ENCODE results near the gene RASAL1. TPM values are rescaled to one million over a fixed set of nuclear protein-coding genes. Genes with fewer than 3 reads are reported as not detected.

The RASAL1 gene
- polyA plus RNA-seq, 1 donor (not counting 4 experiments of a cell fraction or from before 2014, with no cell fraction given) = 0.05 TPM

- H3K79me2 ChIP-seq (ENCODE audit: control insufficient read depth, insufficient read depth, low read length) = no peaks in the 10 kb centered on the region
- no peaks in the 10 kb centered on the region for H3K9me1 ChIP-seq (ENCODE audit: control insufficient read depth, extremely low read depth, insufficient read depth, low read length)
- H3K27me3 ChIP-seq (ENCODE audit: control insufficient read depth, extremely low read depth, insufficient read depth, low read length) = no peaks in the 10 kb centered on the region
- H3K9ac ChIP-seq (ENCODE audit: control insufficient read depth, extremely low read depth, insufficient read depth, low read length) = no peak overlapping the region
- DNase-seq (ENCODE audit: low read depth, low spot score) = no peak
- dilution Hi-C loops (cut with MboI; ENCODE audit: extremely low pct_ligation_motif_present, low sequenced_read_pairs) = no loop called here
- no peak overlapping the region for H2AFZ ChIP-seq (ENCODE audit: control insufficient read depth, low read length)
- no peaks in the 10 kb centered on the region for H4K20me1 ChIP-seq (ENCODE audit: control insufficient read depth, extremely low read depth, insufficient read depth, low read length)
- no peaks in the 10 kb centered on the region for H3K36me3 ChIP-seq (ENCODE audit: control insufficient read depth in 2 of 2, extremely low read depth in 1 of 2, insufficient read depth in 2 of 2, low read length in 2 of 2)
- no peak overlapping the region for H3K4me3 ChIP-seq (ENCODE audit: control insufficient read depth in 2 of 3, extremely low read depth in 1 of 3, insufficient read depth in 2 of 3, low read depth in 1 of 3, low read length in 3 of 3)
- FAIRE-seq = no peak
- no peak overlapping the region for H3K27ac ChIP-seq (ENCODE audit: control insufficient read depth, insufficient read depth, low read length)
- no peaks in the 10 kb centered on the region for H3K9me3 ChIP-seq (ENCODE audit: control insufficient read depth, low read depth, low read length)
- H3K4me1 ChIP-seq (ENCODE audit: control insufficient read depth, extremely low read depth, insufficient read depth, low read length) = peaks cover 6% of the 10 kb centered on the region
- TF ChIP-seq EZH2 (IDR thresholded peaks at IDR 0.05; ENCODE audit: low read length) (no peak), CTCF (optimal IDR thresholded peaks at IDR 0.05 in 1 of 3, IDR thresholded peaks at IDR 0.05 in 1 of 3, conservative IDR thresholded peaks at IDR 0.05 in 1 of 3; ENCODE audit: extremely low read depth in 1 of 3, insufficient read depth in 2 of 3, low read length in 3 of 3) (no peak)
- no peak overlapping the region for H3K4me2 ChIP-seq (ENCODE audit: control insufficient read depth, extremely low read depth, insufficient read depth, low read depth, low read length)
Measured at GRCh38 chr12:113144806-113145205, 9.2 kb upstream of the RASAL1 start.

- no peaks in the 10 kb centered on the region for H3K27me3 ChIP-seq (ENCODE audit: control insufficient read depth, extremely low read depth, insufficient read depth, low read length)
- H3K4me2 ChIP-seq (ENCODE audit: control insufficient read depth, extremely low read depth, insufficient read depth, low read depth, low read length) = no peak overlapping the region
- no peaks in the 10 kb centered on the region for H3K4me1 ChIP-seq (ENCODE audit: control insufficient read depth, extremely low read depth, insufficient read depth, low read length)
- FAIRE-seq = no peak
- no peak overlapping the region for H2AFZ ChIP-seq (ENCODE audit: control insufficient read depth, low read length)
- dilution Hi-C loops (cut with MboI; ENCODE audit: extremely low pct_ligation_motif_present, low sequenced_read_pairs) = no loop called here
- no peaks in the 10 kb centered on the region for H4K20me1 ChIP-seq (ENCODE audit: control insufficient read depth, extremely low read depth, insufficient read depth, low read length)
- TF ChIP-seq CTCF (optimal IDR thresholded peaks at IDR 0.05 in 1 of 3, IDR thresholded peaks at IDR 0.05 in 1 of 3, conservative IDR thresholded peaks at IDR 0.05 in 1 of 3; ENCODE audit: extremely low read depth in 1 of 3, insufficient read depth in 2 of 3, low read length in 3 of 3) = no peak
- no peak for TF ChIP-seq EZH2 (IDR thresholded peaks at IDR 0.05; ENCODE audit: low read length)
- H3K9ac ChIP-seq (ENCODE audit: control insufficient read depth, extremely low read depth, insufficient read depth, low read length) = no peak overlapping the region
- no peak overlapping the region for H3K27ac ChIP-seq (ENCODE audit: control insufficient read depth, insufficient read depth, low read length)
- no peak for DNase-seq (ENCODE audit: low read depth, low spot score)
- no peak overlapping the region for H3K4me3 ChIP-seq (ENCODE audit: control insufficient read depth in 2 of 3, extremely low read depth in 1 of 3, insufficient read depth in 2 of 3, low read depth in 1 of 3, low read length in 3 of 3)
- no peaks in the 10 kb centered on the region for H3K36me3 ChIP-seq (ENCODE audit: control insufficient read depth in 2 of 2, extremely low read depth in 1 of 2, insufficient read depth in 2 of 2, low read length in 2 of 2)
- no peaks in the 10 kb centered on the region for H3K9me1 ChIP-seq (ENCODE audit: control insufficient read depth, extremely low read depth, insufficient read depth, low read length)
- no peaks in the 10 kb centered on the region for H3K9me3 ChIP-seq (ENCODE audit: control insufficient read depth, low read depth, low read length)
- no peaks in the 10 kb centered on the region for H3K79me2 ChIP-seq (ENCODE audit: control insufficient read depth, insufficient read depth, low read length)
Measured at GRCh38 chr12:113143959-113144358, 8.4 kb upstream of the RASAL1 start.

Measured in keratinocyte (primary cell).